Loucy (cell line): Measurements from ENCODE around the gene MRGPRX3.

Experiments
- H2AFZ ChIP-seq: fragments of 200-600 bp; sonication (generic); 2 replicates; pipeline ENCODE4 v1.6.0; 2016; ENCODE audit warnings: antibody characterized with exemption, mild to moderate bottlenecking, low read length, moderate library complexity
- H3F3A ChIP-seq: fragments of 200-600 bp; 2 replicates; pipeline ENCODE4 v1.6.0; 2016; ENCODE audit warnings: antibody characterized with exemption, low read depth, mild to moderate bottlenecking
- H3K27me3 ChIP-seq: fragments of 200-600 bp; sonication (generic); 2 replicates; pipeline ENCODE4 v1.6.1; 2014; ENCODE audit warnings: low read length, mild to moderate bottlenecking; ENCODE audit not compliant: insufficient read depth, poor library complexity, severe bottlenecking
- H3K36me3 ChIP-seq: fragments of 200-600 bp; sonication (generic); 2 replicates; pipeline ENCODE4 v1.6.1; 2016; ENCODE audit warnings: low read length; ENCODE audit not compliant: insufficient read depth
- H3K4me1 ChIP-seq: fragments of 200-600 bp; sonication (generic); 2 replicates; pipeline ENCODE4 v1.5.1; 2014; ENCODE audit warnings: low read length, mild to moderate bottlenecking; ENCODE audit not compliant: insufficient read depth, poor library complexity, severe bottlenecking
- H3K4me2 ChIP-seq: fragments of 200-600 bp; sonication (generic); 2 replicates; pipeline ENCODE4 v1.6.0; 2014; ENCODE audit warnings: antibody characterized with exemption, low read length, low read depth, mild to moderate bottlenecking; ENCODE audit not compliant: poor library complexity, severe bottlenecking
- H3K4me3 ChIP-seq: fragments of 200-600 bp; sonication (generic); 2 replicates; pipeline ENCODE4 v1.5.1; 2014; ENCODE audit warnings: low read length, mild to moderate bottlenecking, mixed read lengths; ENCODE audit not compliant: poor library complexity, severe bottlenecking
- H3K79me2 ChIP-seq: fragments of 200-600 bp; sonication (generic); 2 replicates; pipeline ENCODE4 v1.6.1; 2014; ENCODE audit warnings: low read length; ENCODE audit not compliant: insufficient read depth
- H3K9ac ChIP-seq: fragments of 200-600 bp; sonication (generic); 2 replicates; pipeline ENCODE4 v1.6.0; 2014; ENCODE audit warnings: mild to moderate bottlenecking, low read depth, low read length, moderate library complexity; ENCODE audit not compliant: poor library complexity, severe bottlenecking
- H3K9me2 ChIP-seq: fragments of 200-600 bp; sonication (generic); replicated peaks from 2 replicates; pipeline ENCODE4 v1.6.1; 2016; ENCODE audit warnings: low read depth, low read length, mixed read lengths
- H3K9me3 ChIP-seq: fragments of 200-600 bp; sonication (generic); 2 replicates; pipeline ENCODE4 v1.6.1; 2014; ENCODE audit warnings: mild to moderate bottlenecking, antibody characterized with exemption, low read length, low read depth; ENCODE audit not compliant: insufficient read depth
- H4K20me1 ChIP-seq: fragments of 200-600 bp; sonication (generic); 2 replicates; pipeline ENCODE4 v1.6.0; 2014; ENCODE audit warnings: antibody characterized with exemption, low read length, mild to moderate bottlenecking; ENCODE audit not compliant: insufficient read depth, poor library complexity, severe bottlenecking
- EZH2phosphoT487 ChIP-seq: fragments of 200-600 bp; IDR thresholded peaks from 2 replicates; pipeline ENCODE4 v1.6.1; 2018; ENCODE audit warnings: antibody characterized with exemption, mild to moderate bottlenecking, moderate library complexity, borderline replicate concordance
- TF ChIP-seq, protein P1 (sequence below): fragments of 200-600 bp; sonication (generic); conservative IDR thresholded peaks from 2 replicates; pipeline ENCODE4 v1.5.1; 2014; ENCODE audit warnings: mild to moderate bottlenecking, antibody characterized with exemption, low read length

The MRGPRX3 gene

GRCh38 chr11:18151581-18151980 lies 19.2 kb downstream of the MRGPRX3 start:
- Histone ChIP-seq H3K36me3 (no peaks in the 10 kb centered on the region), H3K9ac (no peak overlapping the region), H3K9me2 (no peaks in the 10 kb centered on the region), H3K79me2 (no peaks in the 10 kb centered on the region), H3F3A (no peaks in the 10 kb centered on the region), H4K20me1 (no peaks in the 10 kb centered on the region), H3K4me1 (no peaks in the 10 kb centered on the region), H3K27me3 (no peaks in the 10 kb centered on the region), H3K4me2 (no peak overlapping the region), H3K9me3 (no peaks in the 10 kb centered on the region), H2AFZ (no peak overlapping the region), H3K4me3 (no peak overlapping the region)
- no peak for TF ChIP-seq EZH2phosphoT487
- TF ChIP-seq, protein P1, sequence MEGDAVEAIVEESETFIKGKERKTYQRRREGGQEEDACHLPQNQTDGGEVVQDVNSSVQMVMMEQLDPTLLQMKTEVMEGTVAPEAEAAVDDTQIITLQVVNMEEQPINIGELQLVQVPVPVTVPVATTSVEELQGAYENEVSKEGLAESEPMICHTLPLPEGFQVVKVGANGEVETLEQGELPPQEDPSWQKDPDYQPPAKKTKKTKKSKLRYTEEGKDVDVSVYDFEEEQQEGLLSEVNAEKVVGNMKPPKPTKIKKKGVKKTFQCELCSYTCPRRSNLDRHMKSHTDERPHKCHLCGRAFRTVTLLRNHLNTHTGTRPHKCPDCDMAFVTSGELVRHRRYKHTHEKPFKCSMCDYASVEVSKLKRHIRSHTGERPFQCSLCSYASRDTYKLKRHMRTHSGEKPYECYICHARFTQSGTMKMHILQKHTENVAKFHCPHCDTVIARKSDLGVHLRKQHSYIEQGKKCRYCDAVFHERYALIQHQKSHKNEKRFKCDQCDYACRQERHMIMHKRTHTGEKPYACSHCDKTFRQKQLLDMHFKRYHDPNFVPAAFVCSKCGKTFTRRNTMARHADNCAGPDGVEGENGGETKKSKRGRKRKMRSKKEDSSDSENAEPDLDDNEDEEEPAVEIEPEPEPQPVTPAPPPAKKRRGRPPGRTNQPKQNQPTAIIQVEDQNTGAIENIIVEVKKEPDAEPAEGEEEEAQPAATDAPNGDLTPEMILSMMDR = no peak

DNA sequence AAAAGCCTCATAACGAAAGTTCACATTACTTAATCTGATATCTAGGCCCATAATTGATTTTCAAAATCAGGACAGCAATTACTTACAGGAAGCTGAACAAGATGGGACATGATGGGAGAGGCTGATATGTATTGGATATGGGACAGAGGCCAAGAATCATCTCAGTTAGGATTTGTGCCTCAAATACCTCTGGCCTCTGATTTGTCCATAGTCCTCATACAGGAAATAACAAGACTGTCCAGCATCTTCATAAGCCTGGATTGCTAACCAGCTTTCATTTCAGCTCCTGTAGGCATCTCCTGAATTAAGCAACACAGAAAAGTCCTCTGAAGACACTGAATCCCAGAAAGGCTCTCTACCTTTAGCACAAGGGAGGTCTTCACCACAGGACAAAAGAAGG lies 36.0 kb downstream of the MRGPRX3 start:
- H2AFZ ChIP-seq = no peak overlapping the region
- H3K4me3 ChIP-seq = no peak overlapping the region
- no peaks in the 10 kb centered on the region for H4K20me1 ChIP-seq
- H3K27me3 ChIP-seq = no peaks in the 10 kb centered on the region
- TF ChIP-seq, protein P1 = no peak
- no peak for TF ChIP-seq EZH2phosphoT487
- no peak overlapping the region for H3K9ac ChIP-seq
- no peaks in the 10 kb centered on the region for H3K9me2 ChIP-seq
- H3K36me3 ChIP-seq = no peaks in the 10 kb centered on the region
- H3K4me1 ChIP-seq = no peaks in the 10 kb centered on the region
- no peaks in the 10 kb centered on the region for H3K9me3 ChIP-seq
- no peak overlapping the region for H3K4me2 ChIP-seq
- no peaks in the 10 kb centered on the region for H3F3A ChIP-seq
- H3K79me2 ChIP-seq = no peaks in the 10 kb centered on the region

DNA sequence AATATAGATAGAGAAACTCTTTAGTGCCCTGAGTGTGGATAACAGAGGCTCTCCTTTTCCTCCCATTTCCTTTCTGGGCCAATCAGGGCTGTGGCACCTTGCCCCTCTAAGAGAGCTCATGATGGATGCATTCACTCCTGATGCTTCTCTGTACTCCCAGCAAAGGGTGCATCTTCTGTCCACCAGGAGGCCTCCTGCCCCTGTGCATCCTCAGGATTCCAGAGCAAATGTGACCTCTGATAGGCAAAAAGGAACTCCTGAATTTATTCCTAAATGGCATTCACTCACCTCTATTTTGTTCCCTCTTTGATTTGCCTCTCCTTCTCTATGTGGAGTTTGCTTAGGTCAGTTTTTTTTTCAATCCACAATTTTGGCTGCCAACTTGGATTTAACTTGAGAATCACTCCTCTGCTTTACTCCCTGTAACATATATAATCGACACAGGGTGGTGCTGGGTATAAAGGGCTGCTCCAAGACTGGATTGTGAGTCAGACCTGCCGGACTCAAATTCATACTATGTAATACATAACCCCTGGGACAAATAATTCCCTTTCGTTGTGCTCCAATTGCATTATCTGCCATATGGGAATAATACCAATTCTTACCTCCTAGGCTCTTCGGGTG lies 39.1 kb downstream of the MRGPRX3 start:
- no peaks in the 10 kb centered on the region for H3K9me3 ChIP-seq
- H3K36me3 ChIP-seq = no peaks in the 10 kb centered on the region
- H3F3A ChIP-seq = no peaks in the 10 kb centered on the region
- no peaks in the 10 kb centered on the region for H4K20me1 ChIP-seq
- no peak overlapping the region for H3K9ac ChIP-seq
- TF ChIP-seq, protein P1 = peak; percentile 66
- TF ChIP-seq EZH2phosphoT487 = no peak
- H3K4me3 ChIP-seq = no peak overlapping the region
- H2AFZ ChIP-seq = no peak overlapping the region
- no peaks in the 10 kb centered on the region for H3K4me1 ChIP-seq
- peaks cover 6% of the 10 kb centered on the region for H3K27me3 ChIP-seq
- H3K79me2 ChIP-seq = no peaks in the 10 kb centered on the region
- H3K4me2 ChIP-seq = no peak overlapping the region
- no peaks in the 10 kb centered on the region for H3K9me2 ChIP-seq
